HCT116 (cell line): ENCODE results near the gene CDHR1. TPM values are rescaled to one million over a fixed set of nuclear protein-coding genes. Genes with fewer than 3 reads are reported as not detected.

ENCODE experiments used
- ATAC-seq: fragments of 200-7000 bp; cut with Tn5 transposase; 2 replicates; pipeline ENCODE4 v1.9.1; 2020; ENCODE audit warnings: mild to moderate bottlenecking, moderate library complexity
- BruUV-seq: library from RNA; stranded (reverse); fragments of 400-500 nt; replicated peaks from 2 replicates; lab custom pipeline; 2021; lab: Mats Ljungman, UMichigan
- CTCF ChIA-PET: fragments of 300-600 bp; sonication (Branson Sonifier 250); formaldehyde crosslinking; loops from one replicate; lab custom pipeline; 2021; ENCODE audit warnings: antibody characterized with exemption; lab: Charles Lee
- POLR2A ChIA-PET: fragments of 300-600, 350-600 bp; sonication (Branson Sonifier 250); formaldehyde crosslinking; loops from one replicate; lab custom pipeline; 2021; ENCODE audit warnings: antibody characterized with exemption; lab: Charles Lee
- RAD21 ChIA-PET, 2 experiments: fragments of 300-600 bp; sonication (Branson Sonifier 250); formaldehyde crosslinking; loops; one replicate each; lab custom pipeline; 2023; ENCODE audit warnings: low total read pairs in 2 of 2; ENCODE audit not compliant: uncharacterized antibody in 2 of 2, unreplicated experiment in 2 of 2, low non-redundant PET in 1 of 2; lab: Charles Lee
- DNase-seq: peaks from one replicate; pipeline ENCODE4 v3.0.0-alpha.2; 2010; ENCODE audit warnings: low read depth, low spot score
- H2AFZ ChIP-seq: fragments of 200-600 bp; shearing (Covaris generic), sonication (generic); 2 replicates; pipeline ENCODE4 v1.6.1; 2017; ENCODE audit warnings: low read depth, mixed run types, mixed read lengths, antibody characterized with exemption, low read length; ENCODE audit not compliant: poor library complexity, severe bottlenecking
- H3K27ac ChIP-seq: 2 replicates; pipeline ENCODE4 v1.5.1; 2012; ENCODE audit warnings: low read depth, low read length
- H3K27me3 ChIP-seq: fragments of 200-600 bp; sonication (generic); 2 replicates; pipeline ENCODE4 v1.6.1; 2016; ENCODE audit warnings: mixed run types, low read length, mixed read lengths; ENCODE audit not compliant: insufficient read depth
- H3K36me3 ChIP-seq, 2 experiments: fragments of 200-500 bp in 1 of 2; fragments of 200-600 bp in 1 of 2; sonication (Bioruptor generic) in 1 of 2; sonication (generic) in 1 of 2; 2 replicates each; pipeline versions ENCODE4 v1.5.1 to v1.6.1; 2014 to 2016; ENCODE audit warnings: low read length in 2 of 2, inconsistent platforms in 1 of 2, mixed read lengths in 1 of 2, mixed run types in 1 of 2; ENCODE audit not compliant: insufficient read depth in 2 of 2, control insufficient read depth in 1 of 2
- H3K4me1 ChIP-seq, 2 experiments: fragments of 200-600 bp in 1 of 2; sonication (generic) in 1 of 2; 2 replicates each; pipeline versions ENCODE4 v1.5.1 to v1.6.1; 2012 to 2017; ENCODE audit warnings: low read length in 2 of 2, inconsistent platforms in 1 of 2, mild to moderate bottlenecking in 1 of 2, mixed read lengths in 1 of 2, mixed run types in 1 of 2, moderate library complexity in 1 of 2; ENCODE audit not compliant: insufficient read depth in 2 of 2, control insufficient read depth in 1 of 2
- H3K4me2 ChIP-seq: fragments of 200-600 bp; sonication (generic); 2 replicates; pipeline ENCODE4 v1.6.1; 2017; ENCODE audit warnings: mixed run types, low read length, mixed read lengths
- H3K4me3 ChIP-seq, 2 experiments: fragments of 200-600 bp in 1 of 2; sonication (generic) in 1 of 2; replicated peaks in 1 of 2; 2 replicates each; pipeline ENCODE4 v1.5.1; 2011 to 2016; ENCODE audit warnings: low read length in 2 of 2, control low read depth in 1 of 2, low read depth in 1 of 2, mild to moderate bottlenecking in 1 of 2, mixed read lengths in 1 of 2, mixed run types in 1 of 2
- H3K79me2 ChIP-seq: fragments of 200-600 bp; sonication (generic); 2 replicates; pipeline ENCODE4 v1.6.1; 2017; ENCODE audit warnings: mild to moderate bottlenecking, mixed run types, low read length, moderate library complexity, mixed read lengths; ENCODE audit not compliant: insufficient read depth
- H3K9ac ChIP-seq: fragments of 200-600 bp; sonication (generic); 2 replicates; pipeline ENCODE4 v1.6.1; 2016; ENCODE audit warnings: low read length, mixed read lengths
- H3K9me2 ChIP-seq: fragments of 200-600 bp; sonication (generic), shearing (Covaris generic); 2 replicates; pipeline ENCODE4 v1.6.1; 2017; ENCODE audit warnings: mixed run types, mild to moderate bottlenecking, moderate library complexity; ENCODE audit not compliant: insufficient read depth
- H3K9me3 ChIP-seq, 2 experiments: fragments of 200-500 bp in 1 of 2; fragments of 200-600 bp in 1 of 2; sonication (Bioruptor generic) in 1 of 2; sonication (generic) in 1 of 2; 2 replicates each; pipeline ENCODE4 v1.6.1; 2014 to 2017; ENCODE audit warnings: low read length in 2 of 2, mixed read lengths in 2 of 2, inconsistent platforms in 1 of 2, low read depth in 1 of 2, mild to moderate bottlenecking in 1 of 2, mixed run types in 1 of 2, moderate library complexity in 1 of 2; ENCODE audit not compliant: control insufficient read depth in 1 of 2, insufficient read depth in 1 of 2
- H4K20me1 ChIP-seq: fragments of 200-600 bp; sonication (generic), shearing (Covaris generic); 2 replicates; pipeline ENCODE4 v1.6.1; 2017; ENCODE audit warnings: mixed run types, mild to moderate bottlenecking, moderate library complexity; ENCODE audit not compliant: insufficient read depth
- CBX3 ChIP-seq: IDR thresholded peaks from 2 replicates; pipeline ENCODE4 v1.6.1; 2012; ENCODE audit warnings: low read depth
- CTCF ChIP-seq, 3 experiments: fragments of 200-600 bp in 1 of 3; sonication (generic) in 1 of 3; IDR thresholded peaks in 2 of 3; conservative IDR thresholded peaks in 1 of 3; 2 replicates each; pipeline ENCODE4 v1.5.1; 2012 to 2017; ENCODE audit warnings: low read depth in 2 of 3, low read length in 2 of 3, antibody characterized with exemption in 1 of 3, borderline replicate concordance in 1 of 3, control low read depth in 1 of 3, mild to moderate bottlenecking in 1 of 3, mixed read lengths in 1 of 3, mixed run types in 1 of 3, moderate library complexity in 1 of 3; ENCODE audit not compliant: insufficient read depth in 1 of 3
- EGR1 ChIP-seq: IDR thresholded peaks from 2 replicates; pipeline ENCODE4 v1.6.1; 2012; ENCODE audit warnings: low read depth
- ELF1 ChIP-seq: IDR thresholded peaks from 2 replicates; pipeline ENCODE4 v1.6.1; 2012; ENCODE audit warnings: low read depth, borderline replicate concordance
- EZH2phosphoT487 ChIP-seq: fragments of 200-600 bp; IDR thresholded peaks from 2 replicates; pipeline ENCODE4 v1.6.1; 2018; ENCODE audit warnings: antibody characterized with exemption, borderline replicate concordance
- JUND ChIP-seq: IDR thresholded peaks from 2 replicates; pipeline ENCODE4 v1.6.1; 2012
- MAX ChIP-seq: IDR thresholded peaks from 2 replicates; pipeline ENCODE4 v1.6.1; 2012
- REST ChIP-seq: IDR thresholded peaks from 2 replicates; pipeline ENCODE4 v1.6.1; 2012; ENCODE audit warnings: low read depth
- SIN3A ChIP-seq: IDR thresholded peaks from 2 replicates; pipeline ENCODE4 v1.6.1; 2012; ENCODE audit warnings: low read depth
- SP1 ChIP-seq: IDR thresholded peaks from 2 replicates; pipeline ENCODE4 v1.6.1; 2012; ENCODE audit warnings: low read depth
- YY1 ChIP-seq: IDR thresholded peaks from 2 replicates; pipeline ENCODE4 v1.6.1; 2011; ENCODE audit warnings: low read length, low read depth, moderate library complexity, mild to moderate bottlenecking; ENCODE audit not compliant: insufficient replicate concordance; ENCODE audit errors: extremely low read depth
- ZBTB33 ChIP-seq: IDR thresholded peaks from 2 replicates; pipeline ENCODE4 v1.6.1; 2011; ENCODE audit warnings: mild to moderate bottlenecking, low read length, moderate library complexity; ENCODE audit not compliant: insufficient replicate concordance; ENCODE audit errors: extremely low read depth
- ZFX ChIP-seq: fragments of 450-650 bp; IDR thresholded peaks from 2 replicates; pipeline ENCODE4 v1.6.1; 2017
- ZNF274 ChIP-seq: fragments of 200-500 bp; sonication (Bioruptor generic); IDR thresholded peaks from 2 replicates; pipeline ENCODE4 v1.6.1; 2014; ENCODE audit warnings: mild to moderate bottlenecking, low read depth, low read length, inconsistent platforms
- intact Hi-C: fragments of 100-400 bp; cut with micrococcal nuclease; formaldehyde crosslinking; loops from 2 replicates; pipeline ENCODE4 v1.10.0; 2022
- total RNA-seq: library from RNA; stranded (reverse); gene quantifications from one replicate; pipeline ENCODE4 v1.2.1, GENCODE V29; 2021; ENCODE audit not compliant: unreplicated experiment

CDHR1 gene
- total RNA-seq, 1 experiment from 2014 or later, result not detected

GRCh38 chr10:84155521-84155920 is 38.8 kb upstream of the CDHR1 start:
- ChIA-PET POLR2A (no interaction called here), RAD21 (no interaction called here), CTCF (no interaction called here)
- H3K27ac ChIP-seq, result no peak overlapping the region
- no peak for ATAC-seq
- DNase-seq, result no peak
- no peaks in the 10 kb centered on the region for H3K9me2 ChIP-seq
- TF ChIP-seq MAX (no peak), JUND (no peak), YY1 (no peak), SP1 (no peak), CBX3 (no peak), CTCF (IDR thresholded peaks at IDR 0.05 in 2 of 3, conservative IDR thresholded peaks at IDR 0.05 in 1 of 3; ENCODE audit: borderline replicate concordance in 1 of 3, insufficient read depth in 1 of 3, low read depth in 2 of 3, low read length in 2 of 3) (no peak), SIN3A (no peak), ZBTB33 (no peak), EZH2phosphoT487 (no peak), ZNF274 (no peak), ZFX (no peak), ELF1 (no peak), REST (no peak), EGR1 (no peak)
- H3K27me3 ChIP-seq, result no peaks in the 10 kb centered on the region
- peaks cover 30 to 32% of the 10 kb centered on the region in 2 experiments; a peak in 3 of 4 replicates for H3K36me3 ChIP-seq
- H3K4me3 ChIP-seq, result no peak overlapping the region
- no peaks in the 10 kb centered on the region for H3K9me3 ChIP-seq
- H3K4me2 ChIP-seq, result no peak overlapping the region
- H3K79me2 ChIP-seq, result peaks cover 3% of the 10 kb centered on the region; the same call in 1 of the 2 replicates
- H3K4me1 ChIP-seq, result no peaks in the 10 kb centered on the region
- no peak overlapping the region for H3K9ac ChIP-seq
- no TSS peak for BruUV-seq
- intact Hi-C loops, result no loop called here
- no peak overlapping the region for H2AFZ ChIP-seq
- H4K20me1 ChIP-seq, result no peaks in the 10 kb centered on the region
